Measurements from ENCODE around the gene SF3A2.
A peak's percentile ranks its signal among the peaks of the same experiment; 100 is the strongest.
"Not testable (repeated sequence)": the region's sequence is repeated elsewhere in the genome, so short reads cannot be mapped to it uniquely, and the experiment has no call there.

The SF3A2 gene, protein sequence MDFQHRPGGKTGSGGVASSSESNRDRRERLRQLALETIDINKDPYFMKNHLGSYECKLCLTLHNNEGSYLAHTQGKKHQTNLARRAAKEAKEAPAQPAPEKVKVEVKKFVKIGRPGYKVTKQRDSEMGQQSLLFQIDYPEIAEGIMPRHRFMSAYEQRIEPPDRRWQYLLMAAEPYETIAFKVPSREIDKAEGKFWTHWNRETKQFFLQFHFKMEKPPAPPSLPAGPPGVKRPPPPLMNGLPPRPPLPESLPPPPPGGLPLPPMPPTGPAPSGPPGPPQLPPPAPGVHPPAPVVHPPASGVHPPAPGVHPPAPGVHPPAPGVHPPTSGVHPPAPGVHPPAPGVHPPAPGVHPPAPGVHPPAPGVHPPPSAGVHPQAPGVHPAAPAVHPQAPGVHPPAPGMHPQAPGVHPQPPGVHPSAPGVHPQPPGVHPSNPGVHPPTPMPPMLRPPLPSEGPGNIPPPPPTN

DNA sequence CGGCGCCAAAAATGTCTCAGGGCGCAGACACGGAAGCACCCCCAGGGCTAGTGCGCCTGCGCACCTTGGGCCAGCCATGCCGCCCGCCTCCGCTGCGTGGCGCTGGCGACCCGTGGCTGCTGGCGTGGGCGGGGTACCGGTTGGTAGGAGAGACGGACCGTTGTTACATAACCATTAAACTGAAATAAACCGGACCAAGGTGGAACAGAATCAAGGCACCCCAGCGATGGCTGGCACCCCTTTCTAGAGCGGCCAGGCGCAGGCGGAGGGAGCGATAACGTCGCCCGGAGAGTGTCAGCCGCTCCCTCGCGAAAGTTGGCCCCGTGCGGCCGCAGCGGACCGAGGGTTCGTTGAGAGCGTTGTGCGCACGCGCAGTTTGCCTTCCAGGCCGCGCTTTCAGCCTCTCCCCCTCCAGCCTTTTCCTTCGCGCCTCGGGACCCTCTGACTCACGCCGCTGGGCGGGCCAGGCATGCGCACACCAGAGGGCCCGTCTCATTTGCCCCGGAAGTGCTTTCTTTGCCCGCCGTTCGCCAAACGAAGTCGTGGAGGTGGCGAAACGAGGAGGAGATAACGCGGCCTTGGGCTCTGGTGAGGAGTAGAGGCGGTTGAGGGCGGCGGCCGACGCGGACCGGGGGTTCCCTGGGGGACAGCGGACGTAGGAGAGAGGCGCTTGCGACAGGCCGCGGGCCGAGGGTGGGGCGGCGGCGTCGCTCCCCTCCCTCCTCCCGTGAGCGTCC lies at the start of gene SF3A2, which contains the start of gene PLEKHJ1:
Gene SF3A2 (plus strand): TSS at position 511 of the 737 bp plus-strand sequence. CDS start 6,595 bp downstream, outside the sequence.
Gene PLEKHJ1 (minus strand): TSS at position 16 of the 737 bp plus-strand sequence. CDS start 81 bp downstream, outside the sequence.
- DNase-seq (ENCODE audit: low read depth, low spot score), result peak; percentile 95

DNA sequence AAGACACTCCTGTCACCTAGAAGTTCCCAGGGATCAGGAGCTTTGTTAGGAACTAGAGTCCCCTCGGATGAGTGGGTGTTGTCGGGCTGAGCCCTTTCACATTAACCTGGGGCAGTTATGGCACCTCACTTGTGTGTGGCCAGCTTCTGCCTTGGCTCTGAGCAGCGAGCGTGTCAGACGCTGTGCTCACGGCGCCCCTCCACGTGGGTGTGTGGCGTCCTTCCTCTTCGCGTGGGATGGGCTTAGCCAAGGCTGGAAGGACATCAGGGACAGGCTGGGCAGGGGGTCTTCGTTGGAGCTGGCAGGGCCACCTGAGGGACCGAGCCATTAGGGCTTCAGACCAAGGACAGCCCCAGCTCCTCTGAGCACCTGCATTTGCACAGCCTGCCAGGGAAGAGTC lies 49.5 kb upstream of the SF3A2 start:
- no peak for DNase-seq (ENCODE audit: low read depth, low spot score)

DNA sequence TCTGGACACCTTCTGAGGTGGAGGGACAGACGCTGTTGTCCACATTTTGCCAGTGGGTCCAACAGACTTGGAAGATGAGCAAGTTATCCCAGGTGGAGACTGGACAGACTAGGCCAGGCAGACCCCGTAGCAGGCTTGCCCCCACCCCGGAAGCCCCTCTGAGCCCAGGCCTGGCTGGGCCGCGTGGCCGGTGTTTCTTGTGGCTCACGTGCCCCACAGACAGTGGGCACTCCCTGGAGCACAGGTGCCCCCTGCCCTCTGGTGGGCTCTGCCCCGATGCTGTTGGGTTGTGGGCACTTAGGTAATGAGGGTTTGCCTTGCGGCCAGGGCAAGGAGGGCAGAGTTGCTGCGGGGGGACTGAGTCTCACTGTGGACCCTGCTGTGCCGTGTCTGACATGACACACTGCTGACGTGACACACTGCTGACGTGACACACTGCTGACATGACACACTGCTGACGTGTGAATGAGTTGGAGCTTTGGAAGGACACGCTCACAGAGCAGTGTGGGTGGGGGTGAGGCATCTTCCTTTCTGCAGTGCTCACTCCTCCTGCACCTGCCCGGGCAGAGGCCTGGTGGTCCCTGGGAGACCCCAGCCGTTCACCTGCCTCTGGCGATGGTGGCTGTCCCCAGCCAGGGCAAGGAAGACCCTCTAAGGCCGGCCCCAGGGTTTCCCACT lies 47.8 kb upstream of the SF3A2 start:
- DNase-seq (ENCODE audit: low read depth, low spot score), result no peak

DNA sequence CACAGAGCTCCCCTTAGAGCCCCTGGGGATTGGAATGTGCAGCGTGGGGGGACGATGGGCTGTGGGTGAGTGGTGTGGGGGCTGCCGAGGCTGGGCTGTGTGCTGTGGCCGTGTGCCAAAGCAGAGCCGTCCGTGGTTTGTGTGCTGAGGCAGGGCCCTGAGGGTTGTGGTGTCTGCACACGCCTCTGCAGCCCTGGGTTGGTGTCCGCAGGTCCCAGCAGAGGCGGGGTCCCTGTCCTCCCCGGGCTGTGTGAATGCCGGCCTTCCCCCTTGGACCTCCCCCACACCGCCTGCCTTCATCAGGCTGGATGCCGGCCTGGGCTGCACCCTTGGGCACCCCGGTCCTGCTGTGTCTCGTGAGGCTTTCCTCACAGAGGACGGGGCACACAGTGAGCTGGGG lies 46.7 kb upstream of the SF3A2 start:
- no peak for DNase-seq (ENCODE audit: low read depth, low spot score)

DNA sequence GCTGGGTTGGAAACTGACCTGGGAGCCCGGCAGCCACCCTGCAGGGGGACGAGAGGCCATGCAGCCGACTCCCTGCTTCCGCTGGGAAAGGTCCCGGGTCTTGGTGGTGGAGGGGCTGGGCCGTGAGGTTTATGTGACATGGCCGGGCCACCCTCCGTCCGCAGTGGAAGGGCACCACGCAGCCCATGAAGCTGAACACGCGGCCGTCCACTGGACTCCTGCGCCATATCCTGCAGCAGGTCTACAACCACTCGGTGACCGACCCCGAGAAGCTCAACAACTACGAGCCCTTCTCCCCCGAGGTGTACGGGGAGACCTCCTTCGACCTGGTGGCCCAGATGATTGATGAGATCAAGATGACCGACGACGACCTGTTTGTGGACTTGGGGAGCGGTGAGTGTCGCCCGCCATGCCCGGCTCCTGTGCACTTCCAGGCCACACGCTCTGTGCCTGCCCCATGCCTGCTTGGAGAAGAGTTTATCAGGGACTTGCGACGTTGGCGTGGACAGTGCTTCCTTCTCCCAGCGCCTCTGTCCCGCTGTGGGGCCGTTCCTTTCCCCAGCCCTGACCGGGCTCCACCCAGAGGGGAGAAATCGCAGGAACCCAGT lies 45.7 kb upstream of the SF3A2 start:
- DNase-seq (ENCODE audit: low read depth, low spot score), result no peak

DNA sequence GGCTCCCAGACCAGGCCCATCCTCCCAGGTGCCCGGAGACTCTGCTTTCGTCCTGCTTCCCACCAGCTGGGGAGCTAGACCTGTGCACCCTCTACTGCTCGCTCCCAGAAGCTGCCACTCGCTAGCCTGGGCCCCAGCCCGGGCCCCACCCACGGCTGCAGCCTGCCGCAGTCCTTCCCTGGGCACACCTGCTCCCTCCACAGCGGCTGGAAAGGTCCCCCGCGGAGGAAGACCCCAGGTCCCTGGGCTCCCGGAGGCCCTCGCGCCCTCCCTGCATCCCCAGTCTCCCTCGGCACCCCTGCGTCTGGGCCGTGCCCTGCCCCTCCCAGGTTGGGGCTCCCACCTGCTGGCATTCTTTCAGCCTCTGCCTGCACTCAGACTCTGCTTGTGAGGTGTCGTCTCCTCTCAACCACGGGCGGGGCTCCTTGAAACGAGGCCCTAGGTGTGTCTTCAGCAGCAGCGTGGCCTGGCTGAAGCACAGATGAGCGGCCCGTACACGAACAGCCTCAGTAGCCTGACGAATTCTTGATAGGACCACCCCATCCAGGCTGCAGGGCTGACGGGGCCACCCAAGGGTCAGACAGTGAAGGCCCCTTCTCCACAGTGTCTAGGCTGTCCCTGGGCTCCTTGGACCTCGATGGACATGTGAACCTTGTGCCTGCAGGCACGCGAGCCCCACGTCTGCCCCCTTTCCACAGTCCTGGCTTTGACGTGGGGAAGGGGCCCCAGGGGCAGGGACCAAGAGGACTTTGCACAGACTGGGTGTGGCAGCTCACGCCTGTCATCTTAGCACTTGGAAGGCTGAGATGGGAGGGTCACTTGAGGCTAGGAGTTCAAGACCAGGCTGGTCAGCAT lies 44.9 kb upstream of the SF3A2 start:
- DNase-seq (ENCODE audit: low read depth, low spot score), result no peak

DNA sequence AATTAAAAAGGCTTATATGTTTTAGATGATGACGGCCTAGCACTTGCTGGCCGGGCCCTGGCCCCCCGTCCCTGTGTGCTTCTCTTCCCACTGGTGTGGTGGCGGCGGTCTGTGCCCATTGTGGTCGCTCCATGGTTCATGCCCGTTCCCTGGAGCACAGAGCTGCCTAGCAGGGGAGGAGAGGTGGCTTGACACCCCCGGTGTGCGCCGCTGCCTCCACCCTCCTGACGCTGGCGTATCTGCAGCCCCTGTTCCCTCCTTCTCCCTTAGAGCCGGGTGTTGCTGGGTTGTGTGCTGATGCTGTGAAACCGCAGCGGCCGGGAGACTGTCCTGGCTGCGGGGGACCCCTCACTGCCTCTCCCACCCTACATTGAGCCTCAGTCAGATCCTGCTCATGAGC lies 43.8 kb upstream of the SF3A2 start:
- no peak for DNase-seq (ENCODE audit: low read depth, low spot score)

DNA sequence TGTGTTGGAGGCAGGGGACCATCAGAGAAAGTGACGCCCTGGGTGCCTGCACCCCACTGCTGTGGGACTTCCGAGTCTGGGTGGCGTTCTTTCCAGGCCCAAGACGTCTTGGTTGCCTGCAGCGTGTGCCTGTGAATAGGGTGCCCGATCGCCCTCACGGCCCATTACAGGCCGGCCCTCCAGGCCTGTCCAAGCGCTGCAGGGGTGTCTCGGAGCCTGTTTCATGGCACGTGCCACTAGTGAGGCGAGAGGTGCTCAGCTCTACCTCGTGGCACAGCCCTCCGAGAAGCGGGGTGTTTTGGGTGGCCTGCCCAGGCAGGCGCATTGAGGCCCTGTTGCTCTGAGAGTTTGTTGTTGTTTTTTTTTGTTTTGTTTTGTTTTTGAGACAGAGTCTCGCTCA lies 42.8 kb upstream of the SF3A2 start:
- DNase-seq (ENCODE audit: low read depth, low spot score), result no peak

DNA sequence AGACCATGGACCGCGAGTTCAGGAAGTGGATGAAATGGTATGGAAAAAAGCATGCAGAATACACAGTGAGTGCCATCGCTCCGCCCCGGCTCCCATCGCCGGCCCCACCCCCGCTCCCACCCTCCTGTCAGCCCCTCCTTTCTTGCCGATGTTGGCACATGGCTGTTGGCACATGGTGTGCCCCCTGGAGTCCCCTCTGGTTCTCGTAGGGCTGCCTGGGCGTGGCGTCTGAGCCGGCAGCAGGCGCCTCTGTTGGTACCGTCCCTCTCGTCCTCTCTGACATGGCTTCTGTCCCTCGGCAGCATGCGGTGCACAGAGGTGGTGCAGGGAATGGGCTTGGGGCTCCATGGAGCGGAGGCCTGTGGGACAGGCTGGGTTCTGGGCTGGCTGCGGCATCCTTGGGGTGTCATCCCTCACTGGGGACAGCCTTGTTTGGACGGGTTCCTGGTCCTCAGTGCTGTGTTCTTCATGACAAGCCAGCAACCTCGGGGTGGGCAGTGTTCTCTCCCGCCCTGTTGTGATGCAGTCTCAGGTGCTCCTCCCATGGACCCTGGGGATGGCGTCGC lies 42.0 kb upstream of the SF3A2 start:
- DNase-seq (ENCODE audit: low read depth, low spot score), result no peak

DNA sequence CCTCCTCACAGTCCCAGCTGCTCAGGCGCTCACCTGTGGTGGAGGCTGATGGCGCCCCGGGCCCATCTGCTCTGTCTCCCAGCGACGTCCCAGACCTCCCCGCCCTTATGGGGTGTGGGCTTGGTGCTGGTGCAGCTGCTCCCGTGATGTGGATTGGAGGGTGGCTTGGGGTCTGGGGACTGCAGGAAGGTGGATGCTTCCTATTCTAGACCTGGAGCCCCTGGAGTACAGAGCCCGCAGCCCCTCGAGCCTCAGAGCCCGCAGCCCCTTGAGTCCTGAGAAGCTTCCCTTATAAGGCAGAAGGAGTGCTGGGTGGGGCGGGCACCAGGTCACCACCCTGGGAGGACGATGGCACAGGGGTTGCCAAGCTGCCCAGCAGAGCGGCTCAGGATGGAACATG lies 41.3 kb upstream of the SF3A2 start:
- DNase-seq (ENCODE audit: low read depth, low spot score), result no peak

DNA sequence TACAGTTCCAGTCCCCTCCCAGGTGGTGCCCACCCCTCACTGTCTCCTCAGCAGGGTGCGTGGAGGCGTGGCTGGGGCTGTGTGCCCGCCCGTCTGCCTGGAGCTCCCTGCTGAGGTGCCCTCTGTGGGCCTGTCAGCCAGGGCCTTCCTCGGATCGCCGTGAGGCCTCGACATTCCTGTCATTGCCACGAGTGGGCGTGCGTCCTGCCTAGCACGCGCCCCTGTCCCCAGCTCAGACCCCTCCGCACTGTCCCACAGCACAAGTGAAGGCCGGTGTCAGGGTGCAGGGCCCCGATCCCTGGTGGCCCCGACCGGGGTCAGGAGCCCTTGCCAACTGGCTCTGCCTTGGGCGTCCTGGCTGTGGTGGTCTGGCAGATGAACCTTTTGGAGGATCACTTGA lies 40.7 kb upstream of the SF3A2 start:
- DNase-seq (ENCODE audit: low read depth, low spot score), result no peak

DNA sequence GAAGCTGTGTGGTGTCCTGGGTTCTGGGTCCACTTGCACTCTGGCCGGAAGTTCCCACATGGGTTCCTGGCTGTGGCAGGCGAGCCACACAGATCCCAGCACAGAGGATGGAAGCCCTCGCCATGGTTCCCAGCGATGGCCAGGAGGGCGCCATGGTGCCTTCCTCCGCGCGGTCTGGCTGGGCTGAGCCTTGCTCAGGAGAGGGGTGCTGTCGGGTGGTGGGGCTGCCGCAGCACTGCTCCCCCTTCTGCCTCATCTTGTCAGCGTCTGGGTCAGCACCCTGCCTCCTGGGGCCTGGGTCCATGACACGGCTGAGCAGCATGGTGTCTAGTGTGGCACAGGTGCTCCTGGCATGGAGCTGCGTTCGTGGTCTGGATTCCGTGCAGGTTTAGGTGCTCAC lies 39.4 kb upstream of the SF3A2 start:
- no peak for DNase-seq (ENCODE audit: low read depth, low spot score)

DNA sequence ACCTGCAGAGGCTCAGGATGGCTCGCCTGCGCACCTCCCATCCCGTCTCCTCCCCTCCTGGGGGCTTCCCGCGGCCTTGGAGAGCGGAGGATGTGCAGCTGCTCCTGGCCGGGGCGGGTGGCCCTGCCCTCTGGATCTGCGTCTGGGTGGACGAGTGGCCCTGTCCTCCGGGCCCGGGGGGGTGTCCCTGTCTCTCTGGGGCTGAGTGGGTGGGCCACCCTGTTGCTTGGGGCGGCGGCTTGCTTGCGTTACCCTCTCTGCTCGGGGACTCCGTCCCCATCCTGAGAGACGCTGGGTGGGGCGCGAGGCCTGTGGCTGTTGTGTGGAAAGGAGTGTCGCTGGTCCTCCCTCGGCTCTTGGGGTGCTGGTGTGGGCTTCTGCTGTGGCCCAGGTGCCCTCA lies 38.3 kb upstream of the SF3A2 start:
- no peak for DNase-seq (ENCODE audit: low read depth, low spot score)

DNA sequence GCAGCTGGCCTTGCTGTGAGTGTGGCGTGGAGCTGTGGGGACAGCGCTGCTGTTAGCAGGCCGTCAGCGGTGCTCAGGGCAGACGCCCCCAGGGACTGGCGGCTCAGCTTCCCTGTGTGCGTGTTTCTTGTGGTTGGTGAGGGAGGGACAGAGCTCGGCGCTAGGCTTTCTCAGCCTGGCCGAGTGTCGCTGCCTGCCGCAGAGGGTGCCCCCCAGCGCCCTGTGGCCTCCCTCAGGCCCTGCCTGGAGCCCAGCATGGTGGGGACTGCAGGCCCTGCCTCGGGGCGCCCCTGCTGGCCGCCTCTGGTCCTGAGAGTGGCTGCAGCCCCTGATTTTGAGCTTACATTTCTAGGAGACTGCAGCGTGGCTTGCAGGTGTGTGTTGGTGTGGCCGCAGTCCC lies 37.4 kb upstream of the SF3A2 start:
- no peak for DNase-seq (ENCODE audit: low read depth, low spot score)

DNA sequence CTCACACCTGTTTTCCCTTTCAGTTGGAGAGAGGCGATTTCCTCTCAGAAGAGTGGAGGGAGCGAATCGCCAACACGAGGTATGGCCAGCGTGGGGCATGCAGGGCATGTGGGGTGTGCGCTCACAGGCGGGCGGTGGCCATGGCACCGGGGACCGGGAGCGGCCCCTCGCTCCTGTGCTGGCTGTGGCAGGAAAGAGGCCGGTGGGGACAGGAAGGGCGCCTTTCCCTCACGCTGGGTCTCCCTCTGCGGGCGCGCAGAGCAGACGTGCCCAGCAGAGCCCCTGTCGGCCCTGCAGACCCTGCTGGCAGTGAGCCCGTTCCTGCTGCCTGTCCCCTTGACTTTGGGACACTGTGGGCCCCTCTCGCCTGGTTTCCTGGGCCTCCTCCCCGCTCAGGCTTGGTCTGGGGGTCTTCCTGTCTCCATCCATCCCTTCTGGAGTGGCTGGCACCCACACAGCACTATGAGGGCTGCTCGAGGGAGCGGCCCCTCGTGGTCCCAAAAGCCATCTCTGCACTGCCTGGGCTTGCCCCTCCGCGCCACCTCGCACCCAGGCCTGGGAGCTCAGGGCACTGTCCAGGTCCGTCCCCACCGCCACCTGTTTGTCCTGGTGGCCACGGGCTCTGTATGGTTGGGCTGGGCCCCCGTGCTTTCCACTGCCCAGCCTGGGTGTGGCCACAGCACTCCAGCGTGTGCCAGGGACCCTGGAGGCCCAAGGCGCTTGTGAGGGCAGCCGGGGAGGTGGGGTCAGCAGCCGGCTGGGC lies 36.6 kb upstream of the SF3A2 start:
- no peak for DNase-seq (ENCODE audit: low read depth, low spot score)

DNA sequence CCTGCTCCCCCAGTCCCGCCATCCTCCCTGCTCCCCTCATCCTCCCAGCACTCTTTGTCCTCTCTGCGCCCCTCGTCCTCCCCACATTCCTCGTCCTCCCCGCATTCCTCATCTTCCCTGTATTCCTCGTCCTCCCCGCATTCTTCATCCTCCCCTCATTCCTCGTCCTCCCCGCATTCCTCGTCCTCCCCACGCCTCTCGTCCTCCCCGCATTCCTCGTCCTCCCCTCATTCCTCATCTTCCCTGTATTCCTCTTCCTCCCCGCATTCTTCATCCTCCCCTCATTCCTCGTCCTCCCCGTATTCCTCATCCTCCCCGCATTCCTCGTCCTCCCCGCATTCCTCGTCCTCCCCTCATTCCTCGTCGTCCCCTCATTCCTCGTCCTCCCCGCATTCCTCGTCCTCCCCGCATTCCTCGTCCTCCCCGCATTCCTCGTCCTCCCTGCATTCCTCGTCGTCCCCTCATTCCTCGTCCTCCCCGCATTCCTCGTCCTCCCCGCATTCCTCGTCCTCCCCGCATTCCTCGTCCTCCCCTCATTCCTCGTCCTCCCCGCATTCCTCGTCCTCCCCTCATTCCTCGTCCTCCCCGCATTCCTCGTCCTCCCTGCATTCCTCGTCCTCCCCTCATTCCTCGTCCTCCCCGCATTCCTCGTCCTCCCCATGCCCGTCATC lies 35.9 kb upstream of the SF3A2 start:
- DNase-seq (ENCODE audit: low read depth, low spot score), result not testable (repeated sequence)

DNA sequence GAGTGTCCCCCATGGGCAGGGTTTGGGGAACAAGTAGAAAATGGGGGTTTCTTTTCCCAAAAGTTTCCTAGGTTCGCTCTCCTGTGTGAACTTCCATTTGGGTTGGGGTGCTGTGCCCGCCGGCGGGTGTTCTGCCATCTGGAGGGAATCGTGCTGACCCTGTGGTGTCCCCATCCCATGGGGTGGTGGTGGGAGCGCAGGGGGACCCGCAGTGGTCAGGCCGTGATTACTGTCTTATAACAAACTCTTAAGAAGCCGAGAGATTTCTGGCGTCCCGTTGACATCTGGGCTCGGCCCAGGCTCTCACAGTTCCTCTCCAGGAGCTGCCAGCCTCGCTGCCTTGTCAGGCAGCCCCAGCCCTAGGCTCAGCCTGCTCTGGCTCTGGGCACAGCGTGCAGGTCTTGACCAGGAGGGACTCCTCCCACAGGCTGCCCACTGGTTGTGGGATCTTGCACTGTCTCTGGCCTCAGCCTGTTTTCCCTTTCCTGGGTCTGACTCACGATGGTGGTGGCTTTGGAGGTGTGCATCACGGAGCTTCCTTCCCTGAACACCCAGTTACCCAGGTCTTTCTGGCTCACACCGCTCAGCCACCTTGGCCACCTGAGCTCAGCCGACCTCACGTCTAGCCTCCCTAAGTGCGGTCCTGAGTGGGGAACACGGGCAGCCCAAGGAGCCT lies 35.0 kb upstream of the SF3A2 start:
- no peak for DNase-seq (ENCODE audit: low read depth, low spot score)

DNA sequence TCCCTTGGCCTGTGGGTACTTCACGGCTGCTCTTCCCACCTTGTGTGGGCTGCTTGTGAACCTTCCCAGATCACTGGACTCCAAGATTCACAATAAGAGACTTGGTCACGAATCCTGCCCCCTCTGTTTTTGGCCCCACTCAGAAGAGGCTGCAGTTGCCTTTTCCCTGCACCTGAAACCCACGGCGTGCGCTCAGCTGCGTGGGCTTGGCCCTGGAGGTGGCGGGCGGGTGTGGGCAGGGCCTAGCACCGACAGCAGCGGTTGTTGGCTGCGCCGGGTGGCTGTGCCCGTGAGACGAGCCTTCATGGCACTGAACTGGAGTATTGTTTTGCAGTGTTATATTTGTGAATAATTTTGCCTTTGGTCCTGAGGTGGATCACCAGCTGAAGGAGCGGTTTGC lies 34.3 kb upstream of the SF3A2 start:
- no peak for DNase-seq (ENCODE audit: low read depth, low spot score)

DNA sequence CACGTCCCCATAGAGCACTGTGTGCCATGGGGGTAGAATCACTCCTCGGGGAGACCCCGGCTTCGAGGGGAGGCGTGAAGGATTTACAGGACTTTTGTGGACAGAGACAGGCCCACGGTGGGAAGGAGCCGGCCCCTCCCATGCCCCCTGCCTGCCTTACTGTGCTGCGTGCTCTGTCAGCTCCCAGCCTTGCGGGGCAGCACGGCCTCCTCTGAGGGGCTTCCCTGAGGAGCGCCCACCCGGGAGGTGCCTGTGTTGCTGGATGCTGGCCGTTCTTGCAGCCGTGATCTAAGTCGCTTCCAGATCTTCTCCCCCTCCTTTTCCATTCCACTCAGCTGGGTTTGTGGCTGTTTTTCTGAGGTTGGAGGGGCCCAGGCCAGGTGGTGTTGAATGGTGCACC lies 29.6 kb upstream of the SF3A2 start:
- no peak for DNase-seq (ENCODE audit: low read depth, low spot score)
